Bronchial epithelial cell (primary cell): ENCODE data around the gene DGKK. TPM values are rescaled to one million over a fixed set of nuclear protein-coding genes. Genes with fewer than 3 reads are reported as not detected.

ENCODE experiments used
- DNase-seq: peaks from one replicate; pipeline ENCODE4 v3.0.0-alpha.2; 2010; ENCODE audit warnings: low read depth
- FAIRE-seq: peaks from 2 replicates; lab custom pipeline; 2011; peaks lifted over from hg19 to GRCh38; lab: Jason Lieb, UNC
- H3K27me3 ChIP-seq: 2 replicates; pipeline ENCODE4 v1.5.1; 2011; ENCODE audit warnings: low read length; ENCODE audit not compliant: control insufficient read depth, insufficient read depth
- H3K36me3 ChIP-seq: 2 replicates; pipeline ENCODE4 v1.5.1; 2011; ENCODE audit warnings: low read length; ENCODE audit not compliant: control insufficient read depth, insufficient read depth
- H3K4me3 ChIP-seq: 2 replicates; pipeline ENCODE4 v1.5.1; 2011; ENCODE audit warnings: mild to moderate bottlenecking, low read depth, low read length, control low read depth
- CTCF ChIP-seq: IDR thresholded peaks from 2 replicates; pipeline ENCODE4 v1.5.1; 2011; ENCODE audit warnings: mild to moderate bottlenecking, moderate library complexity, low read length, control low read depth, inconsistent platforms; ENCODE audit not compliant: insufficient read depth, severe bottlenecking
- total RNA-seq: library from RNA; depleted of rRNA; stranded (reverse); fragments of >200 nt; gene quantifications from 2 replicates; pipeline ENCODE4 v1.2.1, GENCODE V29; 2014

DGKK gene, protein sequence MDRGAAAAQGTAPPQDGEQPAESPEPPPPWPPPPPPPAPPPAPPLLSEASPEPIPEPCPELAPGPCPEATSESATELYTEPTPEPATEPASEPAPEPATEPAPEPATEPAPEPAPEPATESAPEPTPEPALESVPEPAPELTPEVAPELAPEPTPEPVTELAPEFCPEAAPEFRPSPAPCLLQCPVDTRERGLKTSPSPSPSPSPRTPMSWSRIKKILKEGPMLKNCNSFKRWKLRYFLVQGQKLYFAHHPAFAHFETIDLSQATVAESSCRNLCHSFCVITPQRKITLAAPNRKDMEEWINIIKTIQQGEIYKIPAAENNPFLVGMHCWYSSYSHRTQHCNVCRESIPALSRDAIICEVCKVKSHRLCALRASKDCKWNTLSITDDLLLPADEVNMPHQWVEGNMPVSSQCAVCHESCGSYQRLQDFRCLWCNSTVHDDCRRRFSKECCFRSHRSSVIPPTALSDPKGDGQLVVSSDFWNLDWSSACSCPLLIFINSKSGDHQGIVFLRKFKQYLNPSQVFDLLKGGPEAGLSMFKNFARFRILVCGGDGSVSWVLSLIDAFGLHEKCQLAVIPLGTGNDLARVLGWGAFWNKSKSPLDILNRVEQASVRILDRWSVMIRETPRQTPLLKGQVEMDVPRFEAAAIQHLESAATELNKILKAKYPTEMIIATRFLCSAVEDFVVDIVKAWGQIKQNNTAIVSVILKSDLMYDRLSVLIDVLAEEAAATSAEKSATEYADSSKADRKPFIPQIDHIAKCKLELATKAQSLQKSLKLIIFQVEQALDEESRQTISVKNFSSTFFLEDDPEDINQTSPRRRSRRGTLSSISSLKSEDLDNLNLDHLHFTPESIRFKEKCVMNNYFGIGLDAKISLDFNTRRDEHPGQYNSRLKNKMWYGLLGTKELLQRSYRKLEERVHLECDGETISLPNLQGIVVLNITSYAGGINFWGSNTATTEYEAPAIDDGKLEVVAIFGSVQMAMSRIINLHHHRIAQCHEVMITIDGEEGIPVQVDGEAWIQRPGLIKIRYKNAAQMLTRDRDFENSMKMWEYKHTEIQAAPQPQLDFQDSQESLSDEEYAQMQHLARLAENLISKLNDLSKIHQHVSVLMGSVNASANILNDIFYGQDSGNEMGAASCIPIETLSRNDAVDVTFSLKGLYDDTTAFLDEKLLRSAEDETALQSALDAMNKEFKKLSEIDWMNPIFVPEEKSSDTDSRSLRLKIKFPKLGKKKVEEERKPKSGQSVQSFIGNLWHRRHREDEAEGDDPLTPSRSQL
- not detected in 2 replicates for total RNA-seq

DNA sequence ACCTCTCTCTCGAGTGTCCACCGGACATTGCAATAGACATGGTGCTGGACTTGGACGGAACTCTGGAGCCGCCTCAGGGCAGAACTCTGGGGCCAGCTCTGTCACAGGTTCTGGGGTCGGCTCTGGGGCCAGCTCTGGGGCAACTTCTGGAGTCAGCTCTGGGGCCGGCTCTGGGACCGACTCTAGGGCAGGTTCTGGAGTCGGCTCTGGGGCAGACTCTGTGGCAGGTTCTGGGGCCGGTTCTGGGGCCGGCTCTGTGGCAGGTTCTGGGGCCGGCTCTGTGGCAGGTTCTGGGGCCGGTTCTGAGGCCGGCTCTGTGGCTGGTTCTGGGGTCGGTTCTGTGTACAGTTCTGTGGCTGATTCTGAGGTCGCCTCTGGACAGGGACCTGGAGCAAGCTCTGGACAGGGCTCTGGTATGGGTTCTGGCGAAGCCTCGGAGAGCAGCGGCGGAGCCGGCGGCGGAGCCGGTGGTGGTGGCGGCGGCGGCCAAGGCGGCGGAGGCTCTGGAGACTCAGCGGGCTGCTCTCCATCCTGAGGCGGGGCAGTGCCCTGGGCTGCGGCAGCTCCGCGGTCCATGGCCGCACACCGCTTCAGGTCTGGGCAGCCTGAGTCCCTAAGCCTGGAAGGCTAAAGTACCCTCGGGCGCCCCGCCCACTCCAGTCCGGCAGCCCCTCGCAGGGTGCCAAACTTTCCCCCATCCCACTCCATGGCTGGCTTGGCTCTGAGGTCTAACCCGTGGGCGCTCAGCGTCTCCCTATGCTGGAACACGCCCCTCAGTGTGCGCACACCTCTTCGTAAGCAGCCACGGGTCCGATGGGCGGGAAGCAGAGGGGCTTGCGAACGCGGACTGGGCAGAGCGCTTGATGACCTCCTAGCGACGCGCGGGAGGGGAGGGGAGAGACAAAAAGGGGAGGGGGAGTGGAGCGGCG, at the start of gene DGKK:
DGKK (minus strand) TSS at position 723 of the 929 bp plus-strand sequence; CDS start at position 576, 147 bp downstream.
- Histone ChIP-seq H3K36me3 (no peaks in the 10 kb centered on the region), H3K4me3 (no peak within 1 kb of the TSS), H3K27me3 (peaks cover 30% of the 10 kb centered on the region)
- DNase-seq, result no peak
- FAIRE-seq, result no peak
- TF ChIP-seq CTCF, result no peak

GRCh38 chrX:50514811-50515210, 44.2 kb upstream of the DGKK start:
- Histone ChIP-seq H3K27me3 (no peaks in the 10 kb centered on the region), H3K4me3 (no peak overlapping the region), H3K36me3 (no peaks in the 10 kb centered on the region)
- DNase-seq (no peak), FAIRE-seq (no peak)
- no peak for TF ChIP-seq CTCF

- no peak for FAIRE-seq
Measured at GRCh38 chrX:50497114-50497513, 26.5 kb upstream of the DGKK start.

GRCh38 chrX:50495616-50496015, 25.0 kb upstream of the DGKK start:
- Histone ChIP-seq H3K27me3 (no peaks in the 10 kb centered on the region), H3K4me3 (no peak overlapping the region), H3K36me3 (no peaks in the 10 kb centered on the region)
- DNase-seq, result no peak
- TF ChIP-seq CTCF, result no peak
- no peak for FAIRE-seq

More at GRCh38 chrX:50497114-50497513, 26.5 kb upstream of the DGKK start:
- Histone ChIP-seq H3K36me3 (no peaks in the 10 kb centered on the region), H3K27me3 (no peaks in the 10 kb centered on the region), H3K4me3 (no peak overlapping the region)
- no peak for DNase-seq
- no peak for TF ChIP-seq CTCF

DNA sequence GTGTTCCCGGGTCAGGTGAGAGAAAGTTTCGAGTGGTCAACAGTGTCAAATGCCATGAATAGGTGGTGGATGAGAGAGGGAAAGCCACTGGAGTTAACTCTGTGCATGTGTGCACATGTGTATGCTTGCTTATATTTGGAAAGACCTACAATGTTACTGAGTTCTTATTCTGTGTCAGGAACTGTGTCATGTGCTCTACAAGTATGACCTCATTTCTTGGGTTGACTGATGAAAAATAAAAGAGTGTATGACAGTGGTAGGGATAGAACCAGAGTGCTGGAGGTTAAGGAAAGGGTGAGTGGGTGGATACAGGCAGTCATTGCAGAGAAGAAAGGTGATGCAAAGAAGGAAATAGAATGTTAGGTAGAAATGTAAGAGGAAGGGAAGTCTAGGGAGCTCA, 22.1 kb upstream of the DGKK start:
- TF ChIP-seq CTCF, result no peak
- DNase-seq (peak; percentile 0), FAIRE-seq (no peak)
- Histone ChIP-seq H3K4me3 (no peak overlapping the region), H3K27me3 (no peaks in the 10 kb centered on the region), H3K36me3 (no peaks in the 10 kb centered on the region)
